ENCODE measurements around the gene FIGLA.

Gene FIGLA

DNA sequence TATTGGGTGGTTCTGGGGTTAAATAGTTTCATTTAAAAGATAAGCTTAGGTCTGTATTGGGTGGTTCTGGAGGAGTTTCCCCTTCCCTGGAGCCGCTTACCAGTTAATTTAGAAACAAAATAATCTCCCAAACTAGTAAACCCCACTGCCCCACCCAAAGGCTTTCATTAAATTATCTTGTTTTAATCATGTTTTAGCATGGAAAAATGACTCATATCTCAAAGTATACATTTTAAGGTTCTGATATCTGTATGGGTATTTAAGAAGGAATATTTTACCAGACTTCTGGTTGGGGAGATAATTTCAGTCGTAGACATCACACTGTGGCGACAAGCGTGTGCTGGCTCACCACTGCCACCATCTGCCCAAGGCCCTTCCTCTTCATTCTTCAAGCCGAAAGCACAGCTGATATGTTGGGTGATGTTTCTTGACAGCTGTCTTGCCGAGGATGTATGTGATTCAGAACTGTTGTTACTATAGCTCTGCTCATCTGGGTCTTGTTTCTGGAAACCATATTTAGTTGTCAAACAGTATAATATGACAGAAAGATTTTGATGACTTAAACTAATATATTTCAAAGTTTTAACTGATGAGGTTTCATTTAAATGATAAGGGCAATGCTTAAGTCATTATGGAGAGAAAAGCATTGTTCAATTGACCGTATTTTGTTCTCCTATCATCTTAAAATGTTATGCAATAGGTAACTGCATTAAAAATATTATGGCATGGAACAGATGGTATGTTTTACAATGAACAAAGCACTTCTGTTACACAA, 5.1 kb downstream of the FIGLA start:
- Histone ChIP-seq H3K36me3 (replicated peaks) (no peaks in the 10 kb centered on the region), H3K27ac (no peak overlapping the region), H3K27me3 (replicated peaks) (peaks cover 18% of the 10 kb centered on the region), H3K4me3 (ENCODE audit: low read depth, low read length) (no peak overlapping the region)
- TF ChIP-seq, protein P1, sequence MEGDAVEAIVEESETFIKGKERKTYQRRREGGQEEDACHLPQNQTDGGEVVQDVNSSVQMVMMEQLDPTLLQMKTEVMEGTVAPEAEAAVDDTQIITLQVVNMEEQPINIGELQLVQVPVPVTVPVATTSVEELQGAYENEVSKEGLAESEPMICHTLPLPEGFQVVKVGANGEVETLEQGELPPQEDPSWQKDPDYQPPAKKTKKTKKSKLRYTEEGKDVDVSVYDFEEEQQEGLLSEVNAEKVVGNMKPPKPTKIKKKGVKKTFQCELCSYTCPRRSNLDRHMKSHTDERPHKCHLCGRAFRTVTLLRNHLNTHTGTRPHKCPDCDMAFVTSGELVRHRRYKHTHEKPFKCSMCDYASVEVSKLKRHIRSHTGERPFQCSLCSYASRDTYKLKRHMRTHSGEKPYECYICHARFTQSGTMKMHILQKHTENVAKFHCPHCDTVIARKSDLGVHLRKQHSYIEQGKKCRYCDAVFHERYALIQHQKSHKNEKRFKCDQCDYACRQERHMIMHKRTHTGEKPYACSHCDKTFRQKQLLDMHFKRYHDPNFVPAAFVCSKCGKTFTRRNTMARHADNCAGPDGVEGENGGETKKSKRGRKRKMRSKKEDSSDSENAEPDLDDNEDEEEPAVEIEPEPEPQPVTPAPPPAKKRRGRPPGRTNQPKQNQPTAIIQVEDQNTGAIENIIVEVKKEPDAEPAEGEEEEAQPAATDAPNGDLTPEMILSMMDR (IDR thresholded peaks at IDR 0.05; ENCODE audit: low read depth, low read length, missing control alignments), result peak; percentile 66
- DNase-seq, result peak; percentile 12
- in situ Hi-C loops (cut with HindIII; ENCODE audit: low pct_ligation_motif_present, low sequenced_read_pairs), result no loop called here

DNA sequence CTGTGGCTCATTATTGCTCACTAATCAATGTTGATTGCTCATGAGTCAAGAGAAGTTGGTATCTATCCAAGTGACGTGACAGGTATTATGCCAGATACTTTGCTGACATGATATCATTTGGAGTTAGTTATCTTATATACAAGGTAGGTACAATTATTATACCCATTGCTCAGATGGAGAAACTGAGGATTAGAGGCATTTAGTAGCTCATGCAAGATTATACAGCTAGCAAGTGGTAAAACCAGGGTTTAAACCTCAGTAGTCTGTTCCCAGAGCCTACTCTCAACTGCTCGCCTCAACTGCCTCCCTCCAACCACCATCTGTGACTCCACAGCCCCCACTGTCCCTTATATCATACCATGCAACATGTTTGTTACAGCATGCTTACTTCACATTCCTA, 6.1 kb downstream of the FIGLA start:
- DNase-seq, result no peak
- TF ChIP-seq, protein P1 (IDR thresholded peaks at IDR 0.05; ENCODE audit: low read depth, low read length, missing control alignments), result no peak
- H3K36me3 ChIP-seq (replicated peaks), result no peaks in the 10 kb centered on the region
- H3K4me3 ChIP-seq (ENCODE audit: low read depth, low read length), result no peak overlapping the region
- no peak overlapping the region for H3K27ac ChIP-seq
- H3K27me3 ChIP-seq (replicated peaks), result peaks cover 7% of the 10 kb centered on the region
- in situ Hi-C loops (cut with HindIII; ENCODE audit: low pct_ligation_motif_present, low sequenced_read_pairs), result no loop called here

DNA sequence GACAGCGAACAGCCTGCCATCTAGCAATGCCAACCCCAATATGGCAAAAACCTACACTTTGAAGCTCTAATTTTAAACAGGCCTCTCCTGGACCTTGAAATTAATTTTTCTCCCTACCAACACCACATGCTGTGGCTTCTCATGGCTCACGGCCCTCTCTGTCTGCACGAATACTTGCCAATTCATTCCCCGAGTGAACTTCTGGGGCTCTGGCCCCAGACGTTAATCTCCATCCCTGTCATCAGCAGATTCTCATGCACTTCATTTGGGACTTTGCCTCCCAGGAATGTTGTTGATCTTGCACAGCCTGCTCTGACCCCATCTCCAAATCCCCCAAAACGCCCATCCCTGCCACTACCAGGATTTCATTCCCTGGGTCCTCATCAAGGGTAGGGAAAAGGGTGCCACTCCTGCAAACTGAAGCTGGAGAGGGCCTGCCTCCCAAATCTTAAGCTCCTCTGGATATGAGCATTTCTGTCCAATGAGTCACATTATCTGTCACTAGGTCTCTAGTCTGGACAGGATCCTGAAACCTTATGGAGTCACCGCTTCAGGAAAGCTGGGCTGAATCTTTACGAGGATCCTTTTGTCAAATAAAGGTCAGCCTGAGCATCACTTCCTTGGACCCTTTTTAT, 10.4 kb downstream of the FIGLA start:
- in situ Hi-C loops (cut with HindIII; ENCODE audit: low pct_ligation_motif_present, low sequenced_read_pairs), result no loop called here
- no peak for DNase-seq
- peaks cover 3% of the 10 kb centered on the region for H3K27me3 ChIP-seq (replicated peaks)
- TF ChIP-seq, protein P1 (IDR thresholded peaks at IDR 0.05; ENCODE audit: low read depth, low read length, missing control alignments), result no peak
- H3K36me3 ChIP-seq (replicated peaks), result no peaks in the 10 kb centered on the region
- no peak overlapping the region for H3K4me3 ChIP-seq (ENCODE audit: low read depth, low read length)
- H3K27ac ChIP-seq, result no peak overlapping the region

DNA sequence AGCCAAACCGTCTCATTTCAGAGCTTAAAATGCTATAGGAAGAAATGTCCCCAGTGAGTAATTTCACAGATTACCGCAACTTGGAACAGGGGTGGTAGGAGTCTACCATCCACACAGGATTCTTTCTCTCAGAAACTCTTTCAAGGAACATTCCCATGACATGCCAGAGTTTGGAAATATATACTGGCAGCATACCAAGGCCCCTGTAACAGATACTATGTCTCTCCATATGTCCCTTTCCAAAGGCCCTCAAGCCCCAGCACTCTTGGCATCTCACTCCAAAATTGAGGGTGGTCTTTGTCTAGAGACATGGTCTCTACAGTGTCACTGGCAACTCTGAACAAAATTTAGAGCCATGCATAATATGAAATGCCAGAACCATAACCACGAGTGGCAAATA, 11.0 kb downstream of the FIGLA start:
- no peaks in the 10 kb centered on the region for H3K36me3 ChIP-seq (replicated peaks)
- peaks cover 3% of the 10 kb centered on the region for H3K27me3 ChIP-seq (replicated peaks)
- in situ Hi-C loops (cut with HindIII; ENCODE audit: low pct_ligation_motif_present, low sequenced_read_pairs), result no loop called here
- TF ChIP-seq, protein P1 (IDR thresholded peaks at IDR 0.05; ENCODE audit: low read depth, low read length, missing control alignments), result no peak
- DNase-seq, result no peak
- no peak overlapping the region for H3K4me3 ChIP-seq (ENCODE audit: low read depth, low read length)
- H3K27ac ChIP-seq, result no peak overlapping the region

DNA sequence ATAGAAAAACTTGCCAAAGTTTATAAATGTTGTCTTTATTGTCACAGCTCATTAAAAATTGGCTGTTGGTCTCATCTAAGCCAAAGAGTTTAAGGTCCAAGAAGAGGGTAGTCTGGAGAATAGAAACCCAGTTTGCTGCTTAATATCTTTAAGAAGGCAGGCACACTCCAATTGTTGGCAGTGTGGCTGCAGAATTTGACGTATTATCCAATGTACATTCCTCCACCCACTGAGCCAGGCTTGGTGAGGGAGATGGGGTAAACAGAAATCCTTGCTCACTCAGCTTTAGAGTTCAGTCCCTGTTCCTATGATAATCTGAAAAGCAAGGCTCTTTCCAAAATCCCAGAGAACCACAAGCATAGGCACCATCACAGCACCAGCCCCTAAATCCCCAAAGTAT, 11.8 kb downstream of the FIGLA start:
- Histone ChIP-seq H3K27ac (no peak overlapping the region), H3K4me3 (ENCODE audit: low read depth, low read length) (no peak overlapping the region), H3K27me3 (replicated peaks) (peaks cover 3% of the 10 kb centered on the region), H3K36me3 (replicated peaks) (no peaks in the 10 kb centered on the region)
- TF ChIP-seq, protein P1 (IDR thresholded peaks at IDR 0.05; ENCODE audit: low read depth, low read length, missing control alignments), result no peak
- no peak for DNase-seq
- in situ Hi-C loops (cut with HindIII; ENCODE audit: low pct_ligation_motif_present, low sequenced_read_pairs), result no loop called here

All from brain microvascular endothelial cell (primary cell).